NCI-H526 treated with DMSO at 0.1 percent for 48 hours (cell line): Measurements from ENCODE around the gene S1PR3.

Source experiments
- DNase-seq: peaks from one replicate; lab custom pipeline; 2025; lab: John Stamatoyannopoulos, UW

Gene S1PR3

DNA sequence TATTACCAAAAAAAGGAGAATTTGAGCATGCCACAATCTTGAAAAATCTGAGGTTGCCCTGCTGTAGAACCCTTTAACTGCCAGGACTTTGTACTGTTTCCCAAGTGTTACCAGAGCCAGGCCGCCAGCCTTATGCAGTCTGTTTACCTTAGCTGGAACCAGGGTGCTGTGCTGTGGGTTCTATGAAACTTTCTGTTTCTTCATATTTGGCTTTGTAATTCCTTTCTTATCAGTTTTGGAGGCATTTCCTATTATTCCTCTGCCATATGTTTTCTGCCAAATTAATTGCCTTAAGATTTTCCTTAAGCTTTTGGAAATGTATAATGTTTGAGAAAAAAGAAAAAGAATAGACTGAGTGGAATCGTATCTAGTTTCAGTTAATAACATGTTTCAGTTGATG lies 2.1 kb downstream of the S1PR3 start:
- no peak for DNase-seq

DNA sequence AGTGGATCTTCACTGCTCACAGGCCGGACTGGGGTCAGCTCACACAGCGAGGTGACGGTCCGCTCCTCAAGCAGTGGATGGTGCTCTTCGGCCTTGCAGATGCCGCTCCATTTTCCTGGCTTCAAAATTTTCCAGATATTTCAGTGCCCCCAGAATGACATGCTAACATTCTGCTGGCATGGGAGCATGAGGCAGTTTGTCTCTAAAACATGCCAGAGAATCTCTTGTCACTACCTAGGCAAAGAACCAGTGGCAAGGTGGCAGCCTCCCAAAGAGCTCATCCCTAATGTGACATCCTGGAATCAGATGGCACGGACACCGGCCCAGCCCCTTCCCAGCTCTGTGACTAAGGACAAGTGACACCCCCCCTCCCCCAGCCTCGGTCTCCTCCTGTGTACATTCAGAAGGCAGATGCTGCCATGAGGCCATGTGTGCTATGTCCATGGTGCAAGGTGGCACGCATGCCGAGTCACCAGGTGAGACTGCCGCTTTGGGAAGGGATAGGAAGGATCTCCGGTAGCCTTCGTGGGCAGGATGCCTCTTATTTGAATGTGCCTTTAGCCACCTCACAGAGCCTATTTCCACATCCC lies 2.7 kb downstream of the S1PR3 start:
- no peak for DNase-seq

- no peak for DNase-seq
These were observed 3.4 kb downstream of the S1PR3 start for GRCh38 chr9:88994469-88995199.

GRCh38 chr9:88995200-88995577 lies 3.9 kb downstream of the S1PR3 start:
- no peak for DNase-seq

DNA sequence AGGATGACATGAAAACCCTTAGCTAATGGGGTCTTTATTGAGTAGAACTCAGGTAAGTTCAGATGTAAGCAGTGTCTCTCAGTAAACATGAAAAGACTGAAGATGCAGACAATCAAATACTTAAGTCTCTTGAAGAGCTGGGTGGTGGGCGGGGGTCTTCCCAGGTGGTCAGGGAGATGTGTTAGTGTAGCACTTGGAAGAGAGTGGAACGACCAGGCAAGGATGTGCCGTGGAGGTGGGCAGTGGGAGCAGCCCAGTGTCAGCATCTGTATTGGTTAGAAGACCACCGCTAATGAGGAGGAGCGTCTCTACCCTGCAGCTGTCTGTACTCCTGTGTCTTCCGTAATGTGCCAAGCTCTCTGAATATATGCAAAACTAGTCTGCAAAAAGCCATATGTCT lies 4.4 kb downstream of the S1PR3 start:
- no peak for DNase-seq

DNA sequence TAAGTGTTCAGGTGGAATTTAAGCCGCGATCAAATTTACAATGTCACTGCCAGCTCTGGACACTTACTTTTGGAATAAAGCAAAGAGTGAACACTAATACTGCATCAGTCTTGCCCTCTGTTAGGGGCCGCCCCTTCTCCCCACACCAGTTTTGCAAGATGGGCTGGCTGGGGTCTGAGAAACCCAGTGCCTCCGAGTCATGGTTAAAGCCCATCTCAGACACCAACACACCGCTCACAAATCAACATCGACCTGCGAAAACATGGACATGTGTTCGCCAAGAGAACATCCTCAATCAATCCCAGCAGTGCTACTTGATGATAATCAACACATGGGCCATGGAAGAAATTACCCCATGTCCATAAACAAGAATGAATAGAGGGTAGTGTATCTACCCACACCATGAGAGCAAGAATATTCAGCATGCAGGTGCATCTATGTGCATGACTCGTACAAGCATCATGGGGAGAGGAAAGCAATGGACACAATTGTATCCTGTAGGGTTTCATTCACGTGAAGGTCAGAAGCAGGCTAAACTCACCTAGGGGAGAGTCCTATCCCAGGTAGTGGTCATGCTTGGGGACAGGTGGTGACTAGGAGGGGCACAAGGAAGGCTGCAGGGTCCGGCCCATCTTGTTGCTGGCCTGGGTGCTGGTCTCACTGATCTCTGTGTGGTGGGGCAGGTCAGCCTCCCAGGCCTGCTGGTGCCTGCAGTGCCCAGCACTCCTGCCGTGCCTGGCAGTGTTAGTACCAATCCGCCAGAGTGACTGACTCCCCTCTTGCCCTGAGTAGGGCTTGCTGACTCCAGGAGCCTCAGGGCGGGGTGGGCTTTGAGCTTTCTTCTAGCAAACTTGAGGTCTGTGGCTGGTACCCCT lies 5.0 kb downstream of the S1PR3 start:
- no peak for DNase-seq

DNA sequence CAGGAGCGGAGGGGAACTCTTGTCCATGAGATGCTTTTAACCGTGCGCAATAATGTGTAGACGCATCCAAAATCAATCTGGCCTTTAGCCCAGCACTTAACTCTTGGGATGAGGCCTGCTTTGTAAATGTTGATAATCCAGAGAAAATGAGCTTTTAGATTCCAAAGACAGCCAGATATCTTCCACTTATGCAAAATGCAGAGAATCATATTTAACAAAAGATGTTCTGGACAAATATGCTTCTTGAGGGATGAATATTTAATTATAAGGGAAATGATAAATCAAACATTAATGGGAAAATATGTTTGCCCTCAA lies 5.6 kb downstream of the S1PR3 start:
- no peak for DNase-seq

DNA sequence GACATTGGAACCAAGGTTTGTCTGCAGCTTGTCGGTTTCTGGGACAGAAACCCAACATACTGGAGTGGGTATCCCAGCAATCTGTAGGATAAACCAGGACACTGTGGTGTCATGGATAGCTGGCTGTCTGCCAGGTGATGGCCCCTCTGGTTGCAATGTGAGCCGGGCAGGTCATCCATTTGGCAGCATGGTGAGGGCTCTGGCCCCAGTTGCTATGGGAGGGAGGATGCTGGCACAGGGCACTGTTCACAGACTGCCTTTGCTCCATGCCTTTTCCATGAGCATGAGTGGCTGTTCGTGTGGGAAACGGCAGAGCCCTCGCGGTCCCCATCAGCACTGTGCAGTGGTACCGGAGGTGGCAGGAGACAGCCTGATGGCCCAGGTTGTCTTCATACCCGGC lies 6.4 kb downstream of the S1PR3 start:
- no peak for DNase-seq

GRCh38 chr9:88998503-88998902 lies 7.2 kb downstream of the S1PR3 start:
- DNase-seq, result no peak

- no peak for DNase-seq
These were observed 7.6 kb downstream of the S1PR3 start for GRCh38 chr9:88998911-88999310.

DNA sequence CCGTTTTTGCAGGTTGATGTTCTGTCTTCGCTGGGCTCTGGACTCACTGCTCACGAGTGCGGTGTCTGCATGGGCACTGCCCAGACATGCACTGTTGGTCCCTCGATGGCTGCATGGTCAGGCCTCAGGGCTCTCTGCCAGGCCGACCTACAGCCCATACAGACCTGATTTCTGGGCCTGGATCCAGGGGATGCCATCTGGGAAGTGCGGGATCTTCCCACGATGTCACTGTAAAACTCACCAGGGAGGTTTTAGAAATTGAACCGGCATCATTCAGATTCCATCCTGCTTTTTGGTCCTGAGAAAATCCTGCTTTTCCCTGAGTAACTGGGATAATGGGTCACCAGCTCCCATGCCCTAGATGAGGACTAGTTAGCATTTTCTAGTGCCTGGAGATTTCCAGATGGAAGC lies 9.1 kb downstream of the S1PR3 start:
- DNase-seq, result no peak

GRCh38 chr9:89000973-89001916 lies 10.0 kb downstream of the S1PR3 start:
- DNase-seq, result peak; percentile 31

DNA sequence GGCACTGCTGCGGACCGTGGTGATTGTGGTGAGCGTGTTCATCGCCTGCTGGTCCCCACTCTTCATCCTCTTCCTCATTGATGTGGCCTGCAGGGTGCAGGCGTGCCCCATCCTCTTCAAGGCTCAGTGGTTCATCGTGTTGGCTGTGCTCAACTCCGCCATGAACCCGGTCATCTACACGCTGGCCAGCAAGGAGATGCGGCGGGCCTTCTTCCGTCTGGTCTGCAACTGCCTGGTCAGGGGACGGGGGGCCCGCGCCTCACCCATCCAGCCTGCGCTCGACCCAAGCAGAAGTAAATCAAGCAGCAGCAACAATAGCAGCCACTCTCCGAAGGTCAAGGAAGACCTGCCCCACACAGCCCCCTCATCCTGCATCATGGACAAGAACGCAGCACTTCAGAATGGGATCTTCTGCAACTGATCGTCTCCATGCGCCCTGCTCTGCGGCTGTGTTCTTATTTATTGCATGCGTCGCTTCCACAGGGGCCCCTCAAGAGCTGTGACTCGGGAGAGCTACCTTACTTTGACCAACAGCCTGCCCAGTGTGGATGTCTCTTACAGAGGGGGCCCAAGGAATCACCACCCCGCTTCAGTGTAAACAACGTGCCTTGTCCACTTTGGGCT lies 10.8 kb downstream of the S1PR3 start:
- DNase-seq, result no peak

DNA sequence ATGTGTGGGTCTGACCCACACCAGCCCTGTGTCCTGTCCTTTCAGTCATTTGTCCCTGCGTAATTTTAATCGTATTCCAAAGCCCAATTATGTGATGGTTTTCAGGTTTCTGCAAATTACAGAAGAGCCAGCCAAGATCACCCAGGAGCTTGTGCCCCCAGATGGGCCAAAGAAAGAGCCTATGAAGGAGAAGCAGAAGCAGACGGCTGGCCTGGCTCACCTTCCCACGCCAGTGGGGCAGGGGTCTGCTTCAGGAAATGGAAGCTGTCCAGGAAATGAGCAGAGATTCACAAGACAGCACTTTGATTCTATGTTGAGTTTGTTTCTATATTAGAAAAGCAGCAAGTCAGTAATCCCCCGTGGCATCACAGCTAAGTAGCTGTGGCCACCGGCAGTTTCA lies 11.7 kb downstream of the S1PR3 start:
- no peak for DNase-seq

GRCh38 chr9:89005323-89005722 lies 14.1 kb downstream of the S1PR3 start:
- no peak for DNase-seq

DNA sequence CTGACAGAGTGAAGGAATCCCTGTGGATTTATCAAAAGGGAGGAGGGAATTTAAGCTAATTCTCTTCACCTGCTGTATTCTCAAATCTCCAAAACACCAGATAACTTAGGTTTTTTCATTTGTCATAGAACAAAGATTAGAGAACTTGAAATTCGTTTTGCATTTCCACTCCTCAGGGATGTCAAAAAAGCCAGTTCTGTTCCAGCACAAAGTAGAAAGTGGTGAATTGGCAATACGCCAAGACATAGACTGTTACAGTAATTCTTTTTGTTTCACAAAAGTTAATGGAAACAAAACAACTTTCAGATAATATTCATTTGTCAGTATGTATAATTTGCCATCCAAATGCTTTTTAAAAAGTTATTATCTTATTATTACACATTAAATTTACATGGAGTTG lies 15.0 kb downstream of the S1PR3 start:
- no peak for DNase-seq

DNA sequence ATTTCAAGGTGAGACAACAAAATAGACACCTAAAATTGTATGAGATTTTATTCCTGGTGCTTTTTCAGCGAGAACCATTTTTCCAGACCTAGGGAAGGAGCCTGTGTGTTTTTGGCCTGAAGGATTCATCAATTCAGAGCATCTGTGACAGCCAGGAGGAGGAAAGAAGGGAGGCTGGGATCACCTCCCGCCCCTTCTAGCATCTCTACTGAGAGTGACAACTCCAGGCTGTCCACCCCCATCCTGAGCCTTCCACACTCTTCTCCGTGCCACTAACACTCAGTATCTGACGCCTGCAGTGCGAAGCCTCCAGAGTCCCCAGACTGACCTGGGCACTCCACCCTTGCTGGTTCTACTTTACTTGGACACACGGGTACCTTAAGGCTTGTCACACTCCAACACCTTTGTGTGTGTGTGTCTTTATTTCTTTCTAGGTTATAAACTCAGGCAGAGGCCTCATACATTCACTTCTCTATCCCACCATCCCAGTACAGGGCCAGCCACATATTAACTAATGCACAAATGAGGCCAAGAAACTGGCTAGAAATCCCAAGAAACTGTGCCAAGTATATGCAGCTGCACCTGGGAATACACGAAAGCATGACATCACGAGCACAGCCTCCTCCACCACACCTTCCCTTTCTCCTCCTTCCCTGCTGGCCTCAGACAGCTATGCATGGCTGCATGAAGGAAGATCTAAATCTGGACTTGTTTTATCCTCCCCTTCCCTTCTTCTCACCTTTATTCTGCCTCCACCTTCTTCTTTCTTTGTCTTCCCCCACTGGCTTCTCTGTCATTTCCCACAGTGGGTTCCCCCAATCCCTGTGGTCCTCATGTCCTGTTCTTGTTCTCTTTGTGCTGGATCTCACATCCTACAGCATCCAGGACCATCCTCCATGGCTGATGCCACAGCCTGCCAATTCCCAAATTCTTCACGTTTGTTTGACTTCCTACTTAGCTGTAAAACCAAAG lies 16.0 kb downstream of the S1PR3 start:
- no peak for DNase-seq

GRCh38 chr9:89008055-89008743 lies 16.9 kb downstream of the S1PR3 start:
- DNase-seq, result no peak

GRCh38 chr9:89008744-89009545 lies 17.7 kb downstream of the S1PR3 start:
- DNase-seq, result no peak
